ENCODE measurements around the gene RLF. TPM values are rescaled to one million over a fixed set of nuclear protein-coding genes. Genes with fewer than 3 reads are reported as not detected.

The RLF gene
- total RNA-seq, 2 donors from 2014 or later, result 7.5 to 9.2 TPM

- Histone ChIP-seq H3K4me1 (peaks cover 21% of the 10 kb centered on the region), H3K9me3 (no peaks in the 10 kb centered on the region), H3K36me3 (replicated peaks in 1 of 2; ENCODE audit: insufficient read depth in 1 of 2, low read depth in 2 of 2) (peaks cover 0 to 2% of the 10 kb centered on the region in 2 donors), H3K4me3 (no peak overlapping the region), H3K27me3 (no peaks in the 10 kb centered on the region), H3K27ac (peak overlapping the region in 2 of 4 donors; percentile 41 to 86)
- TF ChIP-seq CTCF (IDR thresholded peaks at IDR 0.05), result no peak
- no peak for TF ChIP-seq POLR2A (IDR thresholded peaks at IDR 0.05)
- intact Hi-C loops (cut with DNase I), result no loop called here
- no peak for DNase-seq
- no peak for ATAC-seq
Observed at GRCh38 chr1:40265919-40266318, 104.7 kb downstream of the RLF start.

DNA sequence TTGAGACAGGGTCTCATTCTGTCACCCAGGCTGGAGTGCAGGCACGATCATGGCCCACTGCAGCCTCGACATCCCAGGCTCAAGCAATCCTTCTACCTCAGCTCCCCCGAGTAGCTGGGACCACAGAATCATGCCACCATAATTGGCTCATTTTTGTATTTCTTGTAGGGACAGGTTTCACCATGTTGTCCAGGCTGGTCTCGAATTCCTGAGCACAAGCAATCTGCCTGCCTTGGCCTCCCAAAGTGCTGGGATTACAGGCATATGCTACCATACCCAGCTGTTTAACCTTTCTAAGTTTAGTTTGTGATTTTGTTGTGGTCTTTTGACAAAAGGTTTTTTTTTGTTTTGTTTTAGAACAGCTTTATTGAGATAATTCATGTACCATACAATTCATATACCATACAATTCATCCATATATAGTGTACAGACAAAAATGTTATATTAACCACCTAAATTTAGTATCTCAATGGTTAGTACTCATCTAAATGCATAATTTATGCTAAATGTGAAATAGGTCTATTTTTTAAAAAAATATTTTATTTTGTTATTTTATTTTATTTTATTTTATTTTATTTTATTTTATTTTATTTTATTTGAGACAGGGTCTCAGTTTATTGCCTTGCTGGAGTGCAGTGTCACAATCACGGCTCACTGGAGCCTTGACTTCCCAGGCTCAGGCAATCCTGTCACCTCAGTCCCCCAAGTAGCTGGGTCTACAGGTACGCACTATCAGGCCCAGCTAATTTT lies 105.8 kb downstream of the RLF start:
- no peak for TF ChIP-seq POLR2A (IDR thresholded peaks at IDR 0.05)
- TF ChIP-seq CTCF (IDR thresholded peaks at IDR 0.05), result no peak
- WGBS, 2 donors, result 94 to 97% methylated on average over 6 of the region's 6 CpGs
- intact Hi-C loops (cut with DNase I), result no loop called here
- Histone ChIP-seq H3K4me3 (no peak overlapping the region), H3K9me3 (no peaks in the 10 kb centered on the region), H3K4me1 (peaks cover 21% of the 10 kb centered on the region), H3K27me3 (no peaks in the 10 kb centered on the region), H3K36me3 (replicated peaks in 1 of 2; ENCODE audit: insufficient read depth in 1 of 2, low read depth in 2 of 2) (peaks cover 0 to 2% of the 10 kb centered on the region in 2 donors), H3K27ac (peak overlapping the region in 3 of 4 donors; percentile 84 to 90 (median 86))
- ATAC-seq, result no peak
- DNase-seq, result no peak

DNA sequence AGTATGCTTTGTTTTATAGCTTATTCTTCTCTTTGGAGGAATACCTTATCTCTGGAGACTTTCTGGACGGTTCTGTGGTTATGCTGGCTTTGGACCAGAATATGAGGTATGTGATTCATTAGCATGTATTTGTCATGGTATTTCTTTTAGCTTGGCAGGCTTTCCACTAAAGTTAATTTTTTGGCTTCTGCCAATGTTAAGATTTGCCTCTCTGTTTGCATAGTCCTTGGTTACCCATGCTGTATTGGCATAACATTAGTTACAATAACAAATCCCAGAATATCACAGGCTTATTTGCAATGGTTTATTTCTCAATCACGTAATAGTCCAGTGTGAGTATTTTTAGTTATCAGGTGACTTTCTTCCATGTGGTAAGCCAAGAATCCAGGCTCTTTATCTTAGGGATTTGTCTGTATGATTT lies 106.6 kb downstream of the RLF start:
- peak; percentile 51 to 72 (median 59) for DNase-seq

GRCh38 chr1:40268211-40268610 lies 107.0 kb downstream of the RLF start:
- no peaks in the 10 kb centered on the region for H3K9me3 ChIP-seq
- no peak overlapping the region for H3K4me3 ChIP-seq
- H3K27me3 ChIP-seq, result no peaks in the 10 kb centered on the region
- DNase-seq (no peak), ATAC-seq (no peak)
- peaks cover 26% of the 10 kb centered on the region for H3K4me1 ChIP-seq
- TF ChIP-seq CTCF (IDR thresholded peaks at IDR 0.05), result no peak
- no peak for TF ChIP-seq POLR2A (IDR thresholded peaks at IDR 0.05)
- peak overlapping the region; percentile 25 to 90 (median 85) for H3K27ac ChIP-seq
- intact Hi-C loops (cut with DNase I), result no loop called here
- H3K36me3 ChIP-seq (replicated peaks in 1 of 2; ENCODE audit: insufficient read depth in 1 of 2, low read depth in 2 of 2), result no peaks in the 10 kb centered on the region

More for the DNA sequence above, 106.6 kb downstream of the RLF start:
- no peaks in the 10 kb centered on the region for H3K36me3 ChIP-seq (replicated peaks in 1 of 2; ENCODE audit: insufficient read depth in 1 of 2, low read depth in 2 of 2)
- no peaks in the 10 kb centered on the region for H3K9me3 ChIP-seq
- no peaks in the 10 kb centered on the region for H3K27me3 ChIP-seq
- peak; percentile 98 for ATAC-seq
- no peak for TF ChIP-seq POLR2A (IDR thresholded peaks at IDR 0.05)
- TF ChIP-seq CTCF (IDR thresholded peaks at IDR 0.05), result peak in 1 of 7 experiments; percentile 8
- 14 to 20% methylated on average over 2 of the region's 2 CpGs for WGBS, 2 donors
- peak overlapping the region; percentile 25 to 90 (median 85) for H3K27ac ChIP-seq
- intact Hi-C loops (cut with DNase I), result no loop called here
- peaks cover 22% of the 10 kb centered on the region for H3K4me1 ChIP-seq
- H3K4me3 ChIP-seq, result no peak overlapping the region

Measured in body of pancreas (tissue), 4 donors.